ENCODE measurements around the gene PCDHA1. TPM values are rescaled to one million over a fixed set of nuclear protein-coding genes. Genes with fewer than 3 reads are reported as not detected.
"Not testable (repeated sequence)": the region's sequence is repeated elsewhere in the genome, so short reads cannot be mapped to it uniquely, and the experiment has no call there.

PCDHA1 gene
- total RNA-seq, 2 experiments from 2014 or later: not detected

DNA sequence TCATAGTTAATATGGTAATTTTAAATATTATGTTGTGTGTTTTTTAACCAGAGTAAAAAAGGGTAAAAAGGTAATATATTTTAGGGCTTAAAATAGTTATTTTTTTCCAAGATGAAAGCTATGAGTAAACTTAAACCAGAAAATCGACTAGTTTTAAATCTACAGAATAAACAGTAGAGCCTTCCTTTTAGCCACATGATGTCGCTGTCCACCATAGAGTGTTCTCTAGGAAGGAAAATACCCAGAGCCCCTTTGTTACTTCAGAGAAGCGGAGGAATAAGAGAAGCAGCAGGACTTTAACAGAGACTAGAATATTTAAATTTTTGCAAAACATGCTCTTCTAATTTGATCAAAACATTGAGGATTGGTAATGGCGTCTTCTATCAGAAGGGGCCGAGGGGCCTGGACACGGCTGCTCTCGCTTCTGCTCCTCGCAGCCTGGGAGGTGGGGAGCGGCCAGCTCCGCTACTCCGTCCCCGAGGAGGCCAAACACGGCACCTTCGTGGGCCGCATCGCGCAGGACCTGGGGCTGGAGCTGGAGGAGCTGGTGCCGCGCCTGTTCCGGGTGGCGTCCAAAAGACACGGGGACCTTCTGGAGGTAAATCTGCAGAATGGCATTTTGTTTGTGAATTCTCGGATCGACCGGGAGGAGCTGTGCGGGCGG, 8.8 kb downstream of the PCDHA1 start, which contains the start of gene PCDHA2:
PCDHA2 (plus strand) TSS at position 258 of the 664 bp plus-strand sequence.
- Mint-ChIP-seq H3K4me3 (no peak within 1 kb of the TSS), H3K4me1 (no peaks in the 10 kb centered on the region), H3K36me3 (ENCODE audit: low read depth) (peaks cover 19% of the 10 kb centered on the region), H3K9me3 (ENCODE audit: low read depth) (peaks cover 31% of the 10 kb centered on the region), H3K27me3 (peaks cover 28% of the 10 kb centered on the region), H3K27ac (no peak within 1 kb of the TSS)
- ATAC-seq: no peak
- ChIA-PET POLR2A (no interaction called here), CTCF (interaction anchor here (1.3 kb wide), 1 partner anchor 31 kb away, joined by 3 read pairs; no protein-coding TSS in a partner anchor)
- no peak for DNase-seq
- intact Hi-C loops (cut with DNase I, micrococcal nuclease): loop anchor here (5.0 to 10.0 kb wide), 3 partner anchors 38 to 578 kb away; partner anchors contain the start of genes PCDHA7 (in 1 of the 2), PCDHGA5 (in 1 of the 2), PCDHGA6 (in 1 of the 2) and PCDHGB3 (in 1 of the 2)

DNA sequence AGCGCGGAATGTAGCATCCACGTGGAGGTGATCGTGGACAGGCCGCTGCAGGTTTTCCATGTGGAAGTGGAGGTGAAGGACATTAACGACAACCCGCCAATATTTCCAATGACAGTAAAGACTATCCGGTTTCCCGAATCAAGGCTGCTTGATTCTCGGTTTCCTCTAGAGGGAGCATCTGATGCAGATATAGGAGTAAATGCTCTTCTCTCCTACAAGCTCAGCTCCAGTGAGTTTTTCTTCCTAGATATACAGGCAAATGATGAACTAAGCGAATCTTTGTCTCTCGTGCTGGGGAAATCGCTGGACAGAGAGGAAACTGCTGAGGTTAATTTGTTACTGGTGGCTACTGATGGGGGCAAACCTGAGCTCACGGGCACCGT, 9.3 kb downstream of the PCDHA1 start:
- Mint-ChIP-seq H3K36me3 (ENCODE audit: low read depth) (peaks cover 20% of the 10 kb centered on the region), H3K27ac (no peak overlapping the region), H3K9me3 (ENCODE audit: low read depth) (peaks cover 34% of the 10 kb centered on the region), H3K27me3 (peaks cover 29% of the 10 kb centered on the region), H3K4me1 (no peaks in the 10 kb centered on the region), H3K4me3 (no peak overlapping the region)
- POLR2A ChIA-PET: no interaction called here
- DNase-seq (no peak), ATAC-seq (no peak)
- intact Hi-C loops (cut with DNase I, micrococcal nuclease): loop anchor here in 1 of 2 experiments (10.0 kb wide), 1 partner anchor 570 kb away; the partner anchor contains the start of gene PCDHGA5
- CTCF ChIA-PET: no interaction called here

DNA sequence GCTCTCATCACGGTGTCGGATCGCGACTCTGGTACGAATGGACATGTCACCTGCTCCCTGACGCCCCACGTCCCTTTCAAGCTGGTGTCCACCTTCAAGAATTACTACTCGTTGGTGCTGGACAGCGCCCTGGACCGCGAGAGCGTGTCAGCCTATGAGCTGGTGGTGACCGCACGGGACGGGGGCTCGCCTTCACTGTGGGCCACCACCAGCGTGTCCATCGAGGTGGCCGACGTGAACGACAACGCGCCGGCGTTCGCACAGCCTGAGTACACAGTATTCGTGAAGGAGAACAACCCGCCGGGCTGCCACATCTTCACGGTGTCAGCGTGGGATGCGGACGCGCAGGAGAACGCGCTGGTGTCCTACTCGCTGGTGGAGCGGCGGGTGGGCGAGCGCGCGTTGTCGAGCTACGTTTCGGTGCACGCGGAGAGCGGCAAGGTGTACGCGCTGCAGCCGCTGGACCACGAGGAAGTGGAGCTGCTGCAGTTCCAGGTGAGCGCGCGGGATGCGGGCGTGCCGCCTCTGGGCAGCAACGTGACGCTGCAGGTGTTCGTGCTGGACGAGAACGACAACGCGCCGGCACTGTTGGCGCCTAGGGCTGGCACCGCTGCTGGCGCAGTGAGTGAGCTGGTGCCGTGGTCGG, 10.3 kb downstream of the PCDHA1 start:
- H3K4me3 Mint-ChIP-seq, POLR2A ChIA-PET, ATAC-seq, H3K4me1 Mint-ChIP-seq, CTCF ChIA-PET, H3K27ac Mint-ChIP-seq, DNase-seq: not testable (repeated sequence)
- Mint-ChIP-seq H3K27me3 (peaks cover 30% of the 10 kb centered on the region), H3K9me3 (ENCODE audit: low read depth) (peaks cover 30% of the 10 kb centered on the region), H3K36me3 (ENCODE audit: low read depth) (peaks cover 20% of the 10 kb centered on the region)
- intact Hi-C loops (cut with DNase I, micrococcal nuclease): loop anchor here in 1 of 2 experiments (10.0 kb wide), 1 partner anchor 569 kb away; the partner anchor contains the start of gene PCDHGA5

DNA sequence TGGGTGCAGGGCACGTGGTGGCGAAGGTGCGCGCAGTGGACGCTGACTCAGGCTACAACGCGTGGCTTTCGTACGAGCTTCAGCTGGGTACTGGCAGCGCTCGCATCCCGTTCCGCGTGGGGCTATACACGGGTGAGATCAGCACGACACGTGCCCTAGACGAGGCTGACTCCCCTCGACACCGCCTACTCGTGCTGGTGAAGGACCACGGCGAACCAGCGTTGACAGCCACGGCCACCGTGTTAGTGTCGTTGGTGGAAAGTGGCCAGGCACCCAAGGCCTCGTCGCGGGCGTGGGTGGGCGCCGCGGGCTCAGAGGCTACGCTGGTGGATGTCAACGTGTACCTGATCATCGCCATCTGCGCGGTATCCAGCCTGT, 10.8 kb downstream of the PCDHA1 start:
- Mint-ChIP-seq H3K27me3 (peaks cover 32% of the 10 kb centered on the region), H3K36me3 (ENCODE audit: low read depth) (peaks cover 24% of the 10 kb centered on the region), H3K9me3 (ENCODE audit: low read depth) (peaks cover 28% of the 10 kb centered on the region), H3K27ac (no peak overlapping the region), H3K4me3 (no peak overlapping the region), H3K4me1 (no peaks in the 10 kb centered on the region)
- no peak for ATAC-seq
- ChIA-PET CTCF (interaction anchor here (0.5 kb wide), 1 partner anchor 62 kb away, joined by 3 read pairs; no protein-coding TSS in a partner anchor), POLR2A (no interaction called here)
- intact Hi-C loops (cut with DNase I, micrococcal nuclease): loop anchor here in 1 of 2 experiments (10.0 kb wide), 1 partner anchor 568 kb away; the partner anchor contains the start of gene PCDHGA5
- DNase-seq: no peak

DNA sequence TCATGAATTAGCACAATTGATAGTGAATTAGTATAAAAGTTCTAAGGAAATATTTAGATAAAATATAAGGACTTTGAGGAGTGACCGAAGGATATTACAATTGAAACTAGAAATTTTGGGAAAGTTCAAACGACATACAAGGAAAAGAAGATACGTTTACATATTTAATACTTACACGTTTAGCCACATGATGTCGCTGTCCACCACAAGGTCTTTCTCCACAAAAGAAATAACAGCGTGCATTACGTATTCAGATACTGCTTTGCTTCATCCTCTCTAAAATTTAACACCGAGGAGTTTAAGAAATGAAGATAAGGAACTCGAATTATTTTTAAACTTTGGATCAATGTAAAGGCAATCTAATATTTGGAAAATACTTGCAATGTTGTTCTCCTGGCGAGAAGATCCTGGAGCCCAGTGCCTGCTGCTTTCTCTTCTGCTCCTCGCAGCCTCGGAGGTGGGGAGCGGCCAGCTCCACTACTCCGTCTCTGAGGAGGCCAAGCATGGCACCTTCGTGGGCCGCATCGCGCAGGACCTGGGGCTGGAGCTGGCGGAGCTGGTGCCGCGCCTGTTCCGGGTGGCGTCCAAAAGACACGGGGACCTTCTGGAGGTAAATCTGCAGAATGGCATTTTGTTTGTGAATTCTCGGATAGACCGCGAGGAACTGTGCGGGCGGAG, 15.0 kb downstream of the PCDHA1 start, which contains the start of gene PCDHA3:
PCDHA3 (plus strand) TSS at position 242 of the 678 bp plus-strand sequence.
- Mint-ChIP-seq H3K27me3 (peaks cover 26% of the 10 kb centered on the region), H3K4me1 (no peaks in the 10 kb centered on the region), H3K9me3 (ENCODE audit: low read depth) (peaks cover 19% of the 10 kb centered on the region), H3K36me3 (ENCODE audit: low read depth) (peaks cover 7% of the 10 kb centered on the region), H3K4me3 (no peak within 1 kb of the TSS), H3K27ac (no peak within 1 kb of the TSS)
- no peak for ATAC-seq
- intact Hi-C loops (cut with DNase I, micrococcal nuclease): loop anchor here in 1 of 2 experiments (5.0 kb wide), 1 partner anchor 41 kb away; the partner anchor contains the start of gene PCDHA8
- ChIA-PET POLR2A (no interaction called here), CTCF (interaction anchor here (1.1 kb wide), 1 partner anchor 16 kb away, joined by 3 read pairs; no protein-coding TSS in a partner anchor)
- no peak for DNase-seq

DNA sequence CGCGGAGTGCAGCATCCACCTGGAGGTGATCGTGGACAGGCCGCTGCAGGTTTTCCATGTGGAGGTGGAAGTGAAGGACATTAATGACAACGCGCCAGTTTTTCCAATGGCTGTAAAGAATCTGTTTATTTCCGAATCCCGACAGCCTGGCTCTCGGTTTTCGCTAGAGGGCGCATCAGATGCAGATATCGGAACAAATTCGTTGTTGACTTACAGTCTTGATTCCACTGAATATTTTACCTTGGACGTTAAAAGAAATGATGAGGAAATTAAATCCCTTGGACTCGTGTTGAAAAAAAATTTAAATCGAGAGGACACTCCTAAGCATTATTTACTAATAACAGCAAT, 15.5 kb downstream of the PCDHA1 start:
- Mint-ChIP-seq H3K4me3 (no peak overlapping the region), H3K27ac (no peak overlapping the region), H3K4me1 (no peaks in the 10 kb centered on the region), H3K27me3 (peaks cover 27% of the 10 kb centered on the region), H3K36me3 (ENCODE audit: low read depth) (peaks cover 7% of the 10 kb centered on the region), H3K9me3 (ENCODE audit: low read depth) (peaks cover 17% of the 10 kb centered on the region)
- ChIA-PET CTCF (interaction anchor here (1.1 kb wide), 1 partner anchor 16 kb away, joined by 3 read pairs; no protein-coding TSS in a partner anchor), POLR2A (no interaction called here)
- ATAC-seq (no peak), DNase-seq (no peak)
- intact Hi-C loops (cut with DNase I, micrococcal nuclease): loop anchor here in 1 of 2 experiments (5.0 kb wide), 1 partner anchor 41 kb away; the partner anchor contains the start of gene PCDHA8

DNA sequence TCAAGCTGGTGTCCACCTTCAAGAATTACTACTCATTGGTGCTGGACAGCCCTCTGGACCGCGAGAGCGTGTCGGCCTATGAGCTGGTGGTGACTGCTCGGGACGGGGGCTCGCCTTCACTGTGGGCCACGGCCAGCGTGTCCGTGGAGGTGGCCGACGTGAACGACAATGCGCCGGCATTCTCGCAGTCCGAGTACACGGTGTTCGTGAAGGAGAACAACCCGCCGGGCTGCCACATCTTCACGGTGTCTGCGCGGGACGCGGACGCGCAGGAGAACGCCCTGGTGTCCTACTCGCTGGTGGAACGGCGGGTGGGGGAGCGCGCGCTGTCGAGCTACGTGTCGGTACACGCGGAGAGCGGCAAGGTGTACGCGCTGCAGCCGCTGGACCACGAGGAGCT, 16.4 kb downstream of the PCDHA1 start:
- Mint-ChIP-seq H3K9me3 (ENCODE audit: low read depth) (peaks cover 18% of the 10 kb centered on the region), H3K27me3 (peaks cover 28% of the 10 kb centered on the region)
- ATAC-seq; CTCF ChIA-PET; H3K27ac Mint-ChIP-seq; POLR2A ChIA-PET; DNase-seq; H3K4me1 Mint-ChIP-seq; H3K4me3 Mint-ChIP-seq; H3K36me3 Mint-ChIP-seq (ENCODE audit: low read depth): not testable (repeated sequence)
- intact Hi-C loops (cut with DNase I, micrococcal nuclease): loop anchor here in 1 of 2 experiments (5.0 kb wide), 1 partner anchor 40 kb away; the partner anchor contains the start of gene PCDHA8

DNA sequence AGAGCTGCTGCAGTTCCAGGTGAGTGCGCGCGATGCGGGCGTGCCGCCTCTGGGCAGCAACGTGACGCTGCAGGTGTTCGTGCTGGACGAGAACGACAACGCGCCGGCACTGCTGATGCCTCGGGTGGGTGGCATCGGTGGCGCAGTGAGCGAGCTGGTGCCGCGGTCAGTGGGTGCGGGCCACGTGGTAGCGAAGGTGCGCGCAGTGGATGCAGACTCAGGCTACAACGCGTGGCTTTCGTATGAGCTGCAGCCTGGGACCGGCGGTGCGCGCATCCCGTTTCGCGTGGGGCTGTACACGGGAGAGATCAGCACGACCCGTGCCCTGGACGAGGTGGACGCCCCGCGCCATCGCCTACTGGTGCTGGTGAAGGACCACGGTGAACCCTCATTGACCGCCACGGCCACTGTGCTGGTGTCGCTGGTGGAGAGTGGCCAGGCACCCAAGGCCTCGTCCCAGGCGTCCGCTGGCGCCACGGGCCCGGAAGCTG, 16.9 kb downstream of the PCDHA1 start:
- CTCF ChIA-PET: no interaction called here
- no peak for ATAC-seq
- peaks cover 7% of the 10 kb centered on the region for H3K36me3 Mint-ChIP-seq (ENCODE audit: low read depth)
- no peaks in the 10 kb centered on the region for H3K4me1 Mint-ChIP-seq
- intact Hi-C loops (cut with DNase I, micrococcal nuclease): loop anchor here in 1 of 2 experiments (5.0 kb wide), 1 partner anchor 39 kb away; the partner anchor contains the start of gene PCDHA8
- POLR2A ChIA-PET: no interaction called here
- H3K4me3 Mint-ChIP-seq: no peak overlapping the region
- no peak for DNase-seq
- no peak overlapping the region for H3K27ac Mint-ChIP-seq
- peaks cover 17% of the 10 kb centered on the region for H3K9me3 Mint-ChIP-seq (ENCODE audit: low read depth)
- peaks cover 31% of the 10 kb centered on the region for H3K27me3 Mint-ChIP-seq

DNA sequence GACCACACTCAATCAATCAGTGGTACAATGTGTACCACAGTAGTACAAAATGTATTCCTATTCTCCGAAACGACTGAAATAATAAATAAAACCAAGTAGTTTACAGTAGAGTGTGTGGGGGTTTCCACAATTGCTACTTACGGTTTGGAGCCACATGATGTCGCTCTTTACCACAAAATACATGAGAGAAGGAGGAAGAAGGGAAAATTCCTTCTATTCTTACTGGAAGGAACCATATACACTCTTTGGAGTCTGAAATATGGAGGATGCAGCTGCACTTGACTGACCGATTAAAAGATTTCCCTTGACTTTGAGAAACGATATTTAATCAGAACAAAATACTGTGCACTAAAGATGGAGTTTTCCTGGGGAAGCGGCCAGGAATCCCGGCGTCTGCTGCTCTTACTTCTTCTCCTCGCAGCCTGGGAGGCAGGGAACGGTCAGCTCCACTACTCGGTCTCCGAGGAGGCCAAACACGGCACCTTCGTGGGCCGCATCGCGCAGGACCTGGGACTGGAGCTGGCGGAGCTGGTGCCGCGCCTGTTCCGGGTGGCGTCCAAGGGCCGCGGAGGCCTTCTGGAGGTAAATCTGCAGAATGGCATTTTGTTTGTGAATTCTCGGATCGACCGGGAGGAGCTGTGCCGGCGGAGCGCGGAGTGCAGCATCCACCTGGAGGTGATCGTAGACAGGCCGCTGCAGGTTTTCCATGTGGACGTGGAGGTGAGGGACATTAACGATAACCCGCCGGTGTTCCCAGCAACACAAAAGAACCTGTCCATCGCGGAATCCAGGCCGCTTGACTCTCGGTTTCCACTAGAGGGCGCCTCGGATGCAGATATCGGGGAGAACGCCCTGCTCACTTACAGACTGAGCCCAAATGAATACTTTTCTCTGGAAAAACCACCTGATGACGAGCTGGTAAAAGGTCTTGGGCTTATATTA, 21.2 kb downstream of the PCDHA1 start, which contains the start of gene PCDHA4:
PCDHA4 (plus strand) TSS at position 235 of the 942 bp plus-strand sequence.
- ChIA-PET POLR2A (no interaction called here), CTCF (interaction anchor here (0.7 to 1.1 kb wide), 5 partner anchors 13 to 416 kb away, joined by 3 read pairs; partner anchors contain the start of gene PCDHB14)
- H3K9me3 Mint-ChIP-seq (ENCODE audit: low read depth): peaks cover 10% of the 10 kb centered on the region
- ATAC-seq: no peak
- peaks cover 2% of the 10 kb centered on the region for H3K36me3 Mint-ChIP-seq (ENCODE audit: low read depth)
- H3K27me3 Mint-ChIP-seq: peaks cover 21% of the 10 kb centered on the region
- DNase-seq: peak; percentile 48
- H3K4me1 Mint-ChIP-seq: no peaks in the 10 kb centered on the region
- H3K4me3 Mint-ChIP-seq: no peak within 1 kb of the TSS
- no peak within 1 kb of the TSS for H3K27ac Mint-ChIP-seq
- intact Hi-C loops (cut with DNase I, micrococcal nuclease): no loop called here

DNA sequence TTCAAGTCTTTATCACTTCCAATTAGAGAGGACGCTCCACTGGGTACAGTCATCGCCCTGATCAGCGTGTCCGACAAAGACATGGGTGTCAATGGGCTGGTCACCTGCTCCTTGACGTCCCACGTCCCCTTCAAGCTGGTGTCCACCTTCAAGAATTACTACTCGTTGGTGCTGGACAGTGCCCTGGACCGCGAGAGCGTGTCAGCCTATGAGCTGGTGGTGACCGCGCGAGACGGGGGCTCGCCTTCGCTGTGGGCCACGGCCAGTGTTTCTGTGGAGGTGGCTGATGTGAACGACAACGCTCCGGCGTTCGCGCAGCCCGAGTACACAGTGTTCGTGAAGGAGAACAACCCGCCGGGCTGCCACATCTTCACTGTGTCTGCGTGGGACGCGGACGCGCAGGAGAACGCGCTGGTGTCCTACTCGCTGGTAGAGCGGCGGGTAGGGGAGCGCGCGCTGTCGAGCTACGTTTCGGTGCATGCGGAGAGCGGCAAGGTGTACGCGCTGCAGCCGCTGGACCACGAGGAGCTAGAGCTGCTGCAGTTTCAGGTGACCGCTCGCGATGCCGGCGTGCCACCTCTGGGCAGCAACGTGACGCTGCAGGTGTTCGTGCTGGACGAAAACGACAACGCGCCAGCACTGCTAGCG, 22.4 kb downstream of the PCDHA1 start:
- DNase-seq; H3K4me1 Mint-ChIP-seq; POLR2A ChIA-PET; H3K4me3 Mint-ChIP-seq; H3K27ac Mint-ChIP-seq; ATAC-seq; CTCF ChIA-PET; intact Hi-C loops (cut with DNase I, micrococcal nuclease); H3K36me3 Mint-ChIP-seq (ENCODE audit: low read depth): not testable (repeated sequence)
- H3K9me3 Mint-ChIP-seq (ENCODE audit: low read depth): peaks cover 17% of the 10 kb centered on the region
- peaks cover 23% of the 10 kb centered on the region for H3K27me3 Mint-ChIP-seq

Data from activated CD4-positive, alpha-beta T cell treated with anti-CD3 and anti-CD28 coated beads for 36 hours (primary cell).